K562 (cell line): ENCODE measurements around the gene ZSCAN1. TPM values are rescaled to one million over a fixed set of nuclear protein-coding genes. Genes with fewer than 3 reads are reported as not detected.

Experiments used
- ATAC-seq: fragments of 200-7000 bp; cut with Tn5 transposase; 3 replicates; pipeline ENCODE4 v1.9.1; 2020; ENCODE audit warnings: moderate library complexity
- BruUV-seq: library from RNA; stranded (reverse); fragments of 400-500 nt; replicated peaks from 2 replicates; lab custom pipeline; 2021; lab: Mats Ljungman, UMichigan
- CTCF ChIA-PET: fragments of 300-600 bp; formaldehyde crosslinking; extraction: SDS; loops from one replicate; lab custom pipeline; 2021; ENCODE audit warnings: low intra/inter-chr PET ratio; lab: Yijun Ruan, JAX
- POLR2A ChIA-PET: fragments of 300-600, 350-650 bp; sonication (Branson Sonifier 250); formaldehyde crosslinking; extraction: SDS; loops from one replicate; lab custom pipeline; 2021; ENCODE audit warnings: antibody characterized with exemption, inconsistent platforms; lab: Yijun Ruan, JAX
- DNase-seq, 4 experiments: peaks; one replicate each; pipeline versions ENCODE4 v3.0.0 to v3.0.0-alpha.2; 2011 to 2018; ENCODE audit warnings: low spot score in 3 of 4, mixed read lengths in 3 of 4; ENCODE audit errors: extremely low read depth in 1 of 4
- FAIRE-seq: peaks from 2 replicates; lab custom pipeline; 2011; peaks lifted over from hg19 to GRCh38; lab: Jason Lieb, UNC
- H2AFZ ChIP-seq: 2 replicates; pipeline ENCODE4 v1.6.0; 2011; ENCODE audit warnings: low read depth, low read length, control low read depth, inconsistent platforms
- H3K27ac ChIP-seq: fragments of 200-600 bp; 3 replicates; pipeline ENCODE4 v1.8.0; 2011; ENCODE audit warnings: low read depth, mild to moderate bottlenecking, control low read depth, inconsistent platforms, low read length, moderate library complexity, mixed read lengths; ENCODE audit errors: extremely low read depth
- H3K27me3 ChIP-seq, 2 experiments: fragments of 300-600 bp in 1 of 2; 2 replicates in 1 of 2; 3 replicates in 1 of 2; pipeline versions ENCODE4 v1.6.0 to v1.8.0; 2011; ENCODE audit warnings: inconsistent platforms in 2 of 2, low read length in 2 of 2, mild to moderate bottlenecking in 1 of 2, mixed read lengths in 1 of 2, moderate library complexity in 1 of 2; ENCODE audit not compliant: control insufficient read depth in 2 of 2, insufficient read depth in 2 of 2
- H3K36me3 ChIP-seq: fragments of 300-600 bp; 3 replicates; pipeline ENCODE4 v1.8.0; 2011; ENCODE audit warnings: mild to moderate bottlenecking, low read length, inconsistent platforms; ENCODE audit not compliant: control insufficient read depth, insufficient read depth
- H3K4me1 ChIP-seq, 2 experiments: fragments of 200-600 bp in 1 of 2; replicated peaks in 1 of 2; 2 replicates in 1 of 2; 3 replicates in 1 of 2; pipeline versions ENCODE4 v1.5.1 to v1.8.0; 2011; ENCODE audit warnings: inconsistent platforms in 2 of 2, low read length in 2 of 2, mild to moderate bottlenecking in 1 of 2, mixed read lengths in 1 of 2, moderate library complexity in 1 of 2; ENCODE audit not compliant: control insufficient read depth in 2 of 2, insufficient read depth in 2 of 2
- H3K4me2 ChIP-seq: 2 replicates; pipeline ENCODE4 v1.6.1; 2011; ENCODE audit warnings: low read length, control low read depth, inconsistent platforms, mixed read lengths; ENCODE audit not compliant: insufficient read depth
- H3K4me3 ChIP-seq: fragments of 200-600 bp; sonication (generic), shearing (Covaris generic); 2 replicates; pipeline ENCODE4 v1.5.1; 2016; ENCODE audit warnings: control low read depth, inconsistent platforms
- H3K79me2 ChIP-seq: fragments of 200-600 bp; 3 replicates; pipeline ENCODE4 v1.8.0; 2011; ENCODE audit warnings: low read length, inconsistent platforms; ENCODE audit not compliant: control insufficient read depth, insufficient read depth
- H3K9ac ChIP-seq, 2 experiments: 2 replicates each; pipeline versions ENCODE4 v1.6.0 to v1.6.1; 2011; ENCODE audit warnings: low read depth in 2 of 2, low read length in 2 of 2, control low read depth in 1 of 2, inconsistent platforms in 1 of 2, mild to moderate bottlenecking in 1 of 2, mixed read lengths in 1 of 2; ENCODE audit not compliant: insufficient read depth in 1 of 2
- H3K9me1 ChIP-seq: one replicate; pipeline ENCODE4 v1.6.0; 2011; ENCODE audit warnings: inconsistent platforms, mild to moderate bottlenecking, low read length, moderate library complexity; ENCODE audit not compliant: control insufficient read depth, insufficient read depth
- H3K9me3 ChIP-seq: replicated peaks from 2 replicates; pipeline ENCODE4 v1.5.1; 2011; ENCODE audit warnings: low read depth, low read length, inconsistent platforms; ENCODE audit not compliant: control insufficient read depth, insufficient read depth
- H4K20me1 ChIP-seq: replicated peaks from 2 replicates; pipeline ENCODE4 v1.6.1; 2011; ENCODE audit warnings: low read length, inconsistent platforms, mixed read lengths; ENCODE audit not compliant: control insufficient read depth, insufficient read depth
- ARID2 ChIP-seq: fragments of 450-650 bp; IDR thresholded peaks from 2 replicates; pipeline ENCODE4 v1.6.1; 2017; ENCODE audit warnings: antibody characterized with exemption, mild to moderate bottlenecking
- BRCA1 ChIP-seq, 2 experiments: fragments of 450-650 bp in 1 of 2; sonication (generic) in 1 of 2; formaldehyde crosslinking in 1 of 2; IDR thresholded peaks; 2 replicates each; pipeline versions ENCODE4 v1.5.0 to v1.6.1; 2017 to 2020; ENCODE audit warnings: mild to moderate bottlenecking in 1 of 2, missing genetic modification reagents in 1 of 2
- C11orf30 ChIP-seq: fragments of 450-650 bp; IDR thresholded peaks from 2 replicates; pipeline ENCODE4 v1.6.1; 2016; ENCODE audit warnings: low read depth, mild to moderate bottlenecking
- ELF4 ChIP-seq: fragments of 450-650 bp; formaldehyde crosslinking; IDR thresholded peaks from 2 replicates; pipeline ENCODE4 v1.4.0; 2022; ENCODE audit warnings: missing genetic modification characterization
- ESRRB ChIP-seq: fragments of 250-450 bp; sonication (Bioruptor Pico); IDR thresholded peaks from 2 replicates; pipeline ENCODE4 v1.5.0; 2020; ENCODE audit warnings: mild to moderate bottlenecking, moderate library complexity, borderline replicate concordance
- ID3 ChIP-seq, 2 experiments: fragments of 250-450 bp in 1 of 2; fragments of 450-650 bp in 1 of 2; sonication (Bioruptor Pico) in 1 of 2; IDR thresholded peaks; 2 replicates each; pipeline versions ENCODE4 v1.6.1 to v1.8.0; 2016 to 2021; ENCODE audit warnings: mild to moderate bottlenecking in 2 of 2, moderate library complexity in 2 of 2, missing compliant biosample characterization in 1 of 2, missing genetic modification characterization in 1 of 2
- KLF10 ChIP-seq: fragments of 250-450 bp; sonication (Bioruptor Pico); IDR thresholded peaks from 2 replicates; pipeline ENCODE4 v1.6.1; 2021; ENCODE audit warnings: matching md5 sums
- MAFF ChIP-seq: IDR thresholded peaks from 2 replicates; pipeline ENCODE4 v1.6.1; 2012; ENCODE audit warnings: low read length, improper control_type of control experiment
- MTA2 ChIP-seq: fragments of 450-650 bp; IDR thresholded peaks from 2 replicates; pipeline ENCODE4 v1.6.1; 2016; ENCODE audit warnings: low read depth
- PML ChIP-seq: IDR thresholded peaks from 2 replicates; pipeline ENCODE4 v1.6.1; 2012; ENCODE audit warnings: low read length, inconsistent platforms
- POLR2H ChIP-seq: IDR thresholded peaks from 2 replicates; pipeline ENCODE4 v1.6.1; 2016; ENCODE audit warnings: missing genetic modification characterization, low read depth, mild to moderate bottlenecking, control low read depth, missing compliant biosample characterization, moderate library complexity
- PPARD ChIP-seq: fragments of 250-450 bp; sonication (Bioruptor Pico); IDR thresholded peaks from 2 replicates; pipeline ENCODE4 v1.8.0; 2022; ENCODE audit warnings: inconsistent platforms, mild to moderate bottlenecking, moderate library complexity
- SFPQ ChIP-seq: fragments of 200-400 bp; formaldehyde crosslinking; IDR thresholded peaks from 2 replicates; pipeline ENCODE4 v1.6.1; 2017; ENCODE audit warnings: mild to moderate bottlenecking, low read depth, low read length, moderate library complexity
- STAT5B ChIP-seq: fragments of 250-450 bp; sonication (Bioruptor Pico); IDR thresholded peaks from 2 replicates; pipeline ENCODE4 v1.8.0; 2021; ENCODE audit warnings: mild to moderate bottlenecking, inconsistent platforms
- USF2 ChIP-seq: sonication (generic); formaldehyde crosslinking; IDR thresholded peaks from 2 replicates; pipeline ENCODE4 v1.5.0; 2020; ENCODE audit warnings: missing genetic modification reagents
- ZBTB2 ChIP-seq: fragments of 450-650 bp; IDR thresholded peaks from 2 replicates; pipeline ENCODE4 v1.6.1; 2016; ENCODE audit warnings: antibody characterized with exemption
- ZFP30 ChIP-seq: fragments of 250-450 bp; sonication (Bioruptor Pico); IDR thresholded peaks from 2 replicates; pipeline ENCODE4 v1.8.0; 2022; ENCODE audit warnings: moderate library complexity, mild to moderate bottlenecking, inconsistent platforms, borderline replicate concordance
- ZNF561 ChIP-seq: fragments of 450-650 bp; formaldehyde crosslinking; conservative IDR thresholded peaks from 2 replicates; pipeline ENCODE4 v1.4.0; 2020; ENCODE audit warnings: mild to moderate bottlenecking, moderate library complexity
- ZNF696 ChIP-seq: fragments of 250-450 bp; sonication (Bioruptor Pico); conservative IDR thresholded peaks from 2 replicates; pipeline ENCODE4 v1.4.0; 2020; ENCODE audit warnings: mild to moderate bottlenecking, moderate library complexity
- WGBS: fragments of 100-300 bp; shearing (Covaris generic); methylation state at CpG from one replicate; pipeline ENCODE4 v1.1.6; 2016; ENCODE audit warnings: low coverage, mixed read lengths; ENCODE audit not compliant: insufficient coverage; ENCODE audit errors: missing lambda C conversion rate; 5-methylcytosine and 5-hydroxymethylcytosine counted together
- in situ Hi-C: fragments of 300-500 bp; cut with MboI; formaldehyde crosslinking; loops from 4 replicates; pipeline ENCODE4 v1.15.0; 2018; ENCODE audit warnings: inconsistent platforms, mixed read lengths
- intact Hi-C: fragments of 100-400 bp; cut with micrococcal nuclease; formaldehyde crosslinking; loops from 2 replicates; pipeline ENCODE4 v1.14.2; 2022
- polyA plus RNA-seq, 8 experiments: library from polyadenylated mRNA; depleted of rRNA in 4 of 8; stranded (reverse) in 5 of 8; unstranded in 3 of 8; fragments of >200 nt; fragmentation: Nextera tagmentation in 2 of 8; fragmentation: Illumina TruSeq in 1 of 8; extraction: Ambion mirVana in 2 of 8; extraction: Trizol in 1 of 8; gene quantifications; 2 replicates each; pipeline versions ENCODE4 v1.2.1 to v1.2.3, GENCODE V29; 2011 to 2014; ENCODE audit warnings: inconsistent platforms in 1 of 8, missing spikeins in 1 of 8
- total RNA-seq, 7 experiments: library from RNA; depleted of rRNA in 6 of 7; stranded (reverse); fragments of >200 nt in 6 of 7; fragmentation: Illumina TruSeq in 2 of 7; extraction: Trizol in 2 of 7; gene quantifications; 2 replicates each; pipeline versions ENCODE4 v1.2.1 to v1.2.3, GENCODE V29; 2011 to 2021; ENCODE audit warnings: low replicate concordance in 1 of 7

The ZSCAN1 gene
- total and polyA plus RNA-seq, 9 of the 15 experiments (the other 6 are each of a cell fraction or from before 2014, with no cell fraction given) = not detected

GRCh38 chr19:58009666-58010301 lies 24.0 kb upstream of the ZSCAN1 start:
- intact Hi-C loops = no loop called here
- Histone ChIP-seq H3K27me3 (no peaks in the 10 kb centered on the region), H3K27ac (no peak overlapping the region), H3K36me3 (no peaks in the 10 kb centered on the region), H2AFZ (peak overlapping the region; percentile 89; the same call in 1 of the 2 replicates), H3K4me1 (peaks cover 0 to 8% of the 10 kb centered on the region in 2 experiments; a peak in 2 of 5 replicates), H3K9me1 (no peaks in the 10 kb centered on the region), H3K4me3 (peak overlapping the region; percentile 44), H3K9ac (peak overlapping the region; percentile 20 to 45; a peak in 2 of 4 replicates), H3K79me2 (no peaks in the 10 kb centered on the region), H3K4me2 (peak overlapping the region; percentile 77), H3K9me3 (no peaks in the 10 kb centered on the region), H4K20me1 (no peaks in the 10 kb centered on the region)
- DNase-seq = peak; percentile 60 to 68 (median 65)
- POLR2A ChIA-PET = no interaction called here
- 10% methylated on average over 41 of the region's 41 CpGs for WGBS
- CTCF ChIA-PET = no interaction called here
- ATAC-seq = peak; percentile 91
- FAIRE-seq = no peak
- in situ Hi-C loops = no loop called here
- no TSS peak for BruUV-seq
- TF ChIP-seq PPARD (CRISPR knock-in tag) (no peak), KLF10 (CRISPR knock-in tag) (no peak), C11orf30 (no peak), POLR2H (tag) (no peak), ZBTB2 (no peak), PML (no peak), ARID2 (no peak), ID3 (CRISPR knock-in tag; IDR thresholded peaks at IDR 0.05) (no peak), ID3 (tag; IDR thresholded peaks at IDR 0.05) (no peak), MAFF (no peak), ESRRB (CRISPR knock-in tag) (no peak), ELF4 (no peak), ZNF561 (no peak), ZNF696 (CRISPR knock-in tag) (no peak), SFPQ (no peak), USF2 (CRISPR knock-in tag) (no peak), ZFP30 (CRISPR knock-in tag) (no peak), MTA2 (no peak), STAT5B (CRISPR knock-in tag) (no peak), BRCA1 (IDR thresholded peaks at IDR 0.05) (no peak), BRCA1 (CRISPR knock-in tag; IDR thresholded peaks at IDR 0.05) (no peak)
